Endothelial cell of coronary artery (primary cell): Measurements from ENCODE around the gene ZNF45. TPM values are rescaled to one million over a fixed set of nuclear protein-coding genes. Genes with fewer than 3 reads are reported as not detected.

ENCODE experiments used
- total RNA-seq: library from RNA; depleted of rRNA; stranded (reverse); fragments of >200 nt; gene quantifications from 2 replicates; pipeline ENCODE4 v1.2.3, GENCODE V29; 2014

ZNF45 gene
- total RNA-seq = 15.7 and 15.8 TPM in 2 replicates

GRCh38 chr19:43934985-43935708, at the start of gene ZNF45:
Gene ZNF45 (minus strand): TSS chr19:43935282. CDS start chr19:43922185, 13,097 bp downstream.

DNA sequence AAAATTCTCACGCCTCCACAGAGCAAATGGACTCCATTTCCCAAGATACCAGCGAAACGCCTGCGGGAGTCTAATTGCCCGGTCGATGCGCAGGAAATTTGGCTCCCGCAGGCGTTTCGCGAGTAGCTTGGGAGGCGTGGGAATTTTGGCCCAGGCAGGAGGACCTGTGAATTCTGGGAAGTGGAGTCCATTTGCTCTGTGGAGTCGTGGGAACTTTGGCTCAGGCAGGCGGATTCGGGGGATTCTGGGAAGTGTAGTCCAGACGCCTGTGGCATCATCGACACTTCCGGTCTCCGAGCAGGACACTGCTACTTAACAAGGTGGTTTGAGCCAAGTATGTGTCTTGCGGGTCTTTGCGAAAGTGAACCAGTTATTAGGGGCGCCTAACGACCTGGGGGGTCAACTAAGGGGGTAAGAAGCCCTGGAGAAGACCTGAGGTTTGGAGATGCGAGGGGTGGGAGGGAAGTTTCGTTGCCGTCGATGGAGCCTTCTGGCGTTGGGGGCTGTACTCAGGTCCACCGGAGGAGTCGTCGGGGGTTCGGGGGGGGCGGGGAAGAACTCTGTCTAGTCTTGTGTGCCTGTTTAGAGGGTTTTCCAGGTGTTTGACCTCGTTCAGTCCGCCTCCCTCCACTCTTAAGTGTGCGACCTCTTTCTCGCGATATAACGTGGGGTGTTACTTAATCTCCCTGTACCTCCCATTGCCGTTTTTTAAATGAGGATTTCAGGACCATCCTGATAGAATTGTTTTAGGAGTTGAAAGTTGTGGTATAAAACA, 49.0 kb upstream of the ZNF45 start, which contains the start of gene ZNF155:
Gene ZNF155, plus strand, starts transcription at position 277 of the 775 bp plus-strand sequence. CDS start 4,356 bp downstream, outside the sequence.

GRCh38 chr19:43950834-43951645, 16.0 kb upstream of the ZNF45 start, which contains the start of gene ZNF221:
Gene ZNF221 (plus strand): TSS chr19:43951228. CDS start chr19:43962727, 11,499 bp downstream.

GRCh38 chr19:43883864-43884263, 51.2 kb downstream of the ZNF45 start, which contains the start of gene ZNF404:
Gene ZNF404 (minus strand): TSS chr19:43883964.

Other genes starting within 250 kb of the ZNF45 start
- not detected in 2 replicates for gene IRGC, start 219.2 kb downstream of the ZNF45 start, total RNA-seq
- 5.5 and 9.3 TPM in 2 replicates for gene SMG9, start 180.3 kb downstream of the ZNF45 start, total RNA-seq
- 0.90 and 4.1 TPM in 2 replicates for gene KCNN4, start 154.3 kb downstream of the ZNF45 start, total RNA-seq
- gene LYPD5, start 132.8 kb downstream of the ZNF45 start, total RNA-seq = 0.36 and 0.56 TPM in 2 replicates
- 8.4 and 11.0 TPM in 2 replicates for gene ZNF283, start 108.0 kb downstream of the ZNF45 start, total RNA-seq
- 0.72 and 2.5 TPM in 2 replicates for gene ZNF404, start 51.3 kb downstream of the ZNF45 start, total RNA-seq
- gene ZNF221, start 15.9 kb upstream of the ZNF45 start, total RNA-seq = 4.4 and 7.7 TPM in 2 replicates
- 5.0 and 8.5 TPM in 2 replicates for gene ZNF155, start 48.9 kb upstream of the ZNF45 start, total RNA-seq
- 2.7 and 3.4 TPM in 2 replicates for gene ZNF230, start 67.7 kb upstream of the ZNF45 start, total RNA-seq
- 4.2 and 5.6 TPM in 2 replicates for gene ZNF222, start 90.1 kb upstream of the ZNF45 start, total RNA-seq
- gene ZNF223, start 116.8 kb upstream of the ZNF45 start, total RNA-seq = 3.7 and 5.2 TPM in 2 replicates
- gene ZNF284, start 136.9 kb upstream of the ZNF45 start, total RNA-seq = 2.2 and 4.0 TPM in 2 replicates
- gene ZNF224, start 159.1 kb upstream of the ZNF45 start, total RNA-seq = 22.9 and 29.6 TPM in 2 replicates
- 5.6 and 6.4 TPM in 2 replicates for gene ZNF225, start 178.1 kb upstream of the ZNF45 start, total RNA-seq
- 7.4 and 9.8 TPM in 2 replicates for gene ZNF234, start 206.3 kb upstream of the ZNF45 start, total RNA-seq
- 12.0 and 14.3 TPM in 2 replicates for gene ZNF226, start 229.8 kb upstream of the ZNF45 start, total RNA-seq